ENCODE data around the gene GALNT9. TPM values are rescaled to one million over a fixed set of nuclear protein-coding genes. Genes with fewer than 3 reads are reported as not detected.

Gene GALNT9
- polyA plus RNA-seq, 3 donors: 7.3 to 12.7 (median 9.6) TPM

DNA sequence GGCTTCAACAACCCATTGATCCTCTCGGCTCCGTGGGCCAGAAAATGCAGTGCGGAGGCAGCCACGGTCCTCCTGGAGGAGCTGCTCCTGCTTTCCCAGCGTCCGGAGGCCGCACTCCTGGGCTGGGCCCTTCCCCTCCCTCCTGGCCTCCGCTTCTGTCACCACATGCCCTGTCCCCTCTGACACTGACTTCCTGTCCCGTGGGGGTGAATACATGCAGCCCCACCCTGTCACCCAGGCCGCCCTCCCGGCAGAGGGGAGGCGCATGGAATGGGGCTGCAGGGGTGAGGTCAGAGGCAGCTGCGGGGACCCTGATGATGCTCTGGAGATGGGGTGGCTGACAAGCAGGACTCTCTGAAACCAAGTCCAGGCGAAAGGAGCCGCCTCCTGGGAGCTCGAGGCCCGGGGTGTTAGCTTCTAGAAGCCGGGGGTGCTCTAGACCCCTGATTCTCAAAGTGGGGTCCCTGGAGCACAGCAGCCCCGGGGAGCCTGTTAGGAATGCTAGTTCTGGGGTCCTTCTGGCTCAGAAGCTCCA, 152.9 kb downstream of the GALNT9 start:
- no peak for DNase-seq (ENCODE audit: extremely low read depth in 1 of 11, low read depth in 9 of 11, low spot score in 4 of 11)

DNA sequence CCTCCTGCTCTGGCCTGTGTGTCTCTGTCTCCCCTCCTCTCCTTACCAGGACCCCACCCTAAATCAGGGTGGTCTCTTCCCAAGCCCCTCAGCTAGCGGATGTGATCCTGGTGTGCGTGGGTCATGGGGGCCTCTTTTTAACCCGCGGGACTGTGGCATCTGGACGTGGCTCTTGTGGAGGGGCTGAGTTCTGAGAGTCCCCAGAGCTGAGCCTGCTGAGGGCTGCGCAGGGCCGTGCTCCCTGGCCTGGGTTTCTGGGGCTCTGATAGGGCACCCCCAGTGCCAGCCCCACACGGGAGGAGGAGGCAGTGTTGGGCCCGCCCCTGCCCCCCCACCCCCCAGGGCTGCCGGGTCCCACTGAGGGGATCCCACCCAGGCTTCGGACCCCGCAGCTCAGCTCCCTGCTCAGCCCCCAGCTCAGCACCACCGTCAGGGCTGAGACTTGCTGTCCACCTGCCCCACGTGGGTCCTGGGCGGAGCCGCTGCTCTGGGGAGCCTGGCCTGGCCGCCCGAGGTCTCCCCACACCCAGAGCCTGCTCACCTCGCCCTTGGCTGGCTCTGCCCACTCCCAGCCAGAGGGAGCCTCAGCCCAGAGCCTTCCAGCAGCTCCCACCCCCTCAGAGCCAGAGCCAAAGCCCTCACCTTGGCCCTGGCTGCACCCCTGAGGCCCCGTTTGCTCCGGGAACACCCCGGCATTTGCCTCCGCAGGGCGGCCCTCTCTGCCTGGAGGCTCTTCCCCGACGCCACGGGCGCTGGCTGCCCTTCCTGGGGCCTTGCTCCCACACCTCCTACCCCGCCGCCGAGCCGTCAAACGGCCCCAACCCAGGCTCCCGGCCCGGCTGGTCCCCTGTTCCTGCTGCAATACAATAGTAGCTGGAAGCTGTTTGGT, 153.6 kb downstream of the GALNT9 start:
- DNase-seq (ENCODE audit: extremely low read depth in 1 of 11, low read depth in 9 of 11, low spot score in 4 of 11): no peak

- DNase-seq (ENCODE audit: extremely low read depth in 1 of 11, low read depth in 9 of 11, low spot score in 4 of 11): no peak
Observed at GRCh38 chr12:132174839-132175490, 154.4 kb downstream of the GALNT9 start.

GRCh38 chr12:132174015-132174838, 155.2 kb downstream of the GALNT9 start:
- DNase-seq (ENCODE audit: extremely low read depth in 1 of 11, low read depth in 9 of 11, low spot score in 4 of 11): no peak

GRCh38 chr12:132173135-132174014, 156.0 kb downstream of the GALNT9 start:
- DNase-seq (ENCODE audit: extremely low read depth in 1 of 11, low read depth in 9 of 11, low spot score in 4 of 11): no peak

DNA sequence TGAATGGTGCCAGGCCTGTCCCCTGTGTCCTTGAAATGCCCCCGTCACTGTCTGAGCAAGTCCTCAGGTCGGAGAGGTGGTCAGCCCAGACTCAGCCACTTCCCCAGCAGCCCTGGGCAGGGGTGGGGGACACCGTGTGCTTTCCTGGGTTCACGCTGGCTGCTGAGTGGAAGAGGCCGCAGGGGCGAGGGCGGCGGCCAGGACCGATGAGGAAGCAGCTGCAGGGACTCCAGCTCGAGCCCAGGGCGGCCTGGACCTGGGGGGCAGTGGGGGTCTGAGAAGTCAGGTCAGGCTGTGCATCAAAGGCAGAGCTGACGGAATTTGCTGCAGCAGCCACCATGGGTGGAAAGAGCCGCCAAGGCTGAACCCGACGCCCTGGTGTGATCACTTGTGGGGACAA, 156.8 kb downstream of the GALNT9 start:
- no peak for DNase-seq (ENCODE audit: extremely low read depth in 1 of 11, low read depth in 9 of 11, low spot score in 4 of 11)

DNA sequence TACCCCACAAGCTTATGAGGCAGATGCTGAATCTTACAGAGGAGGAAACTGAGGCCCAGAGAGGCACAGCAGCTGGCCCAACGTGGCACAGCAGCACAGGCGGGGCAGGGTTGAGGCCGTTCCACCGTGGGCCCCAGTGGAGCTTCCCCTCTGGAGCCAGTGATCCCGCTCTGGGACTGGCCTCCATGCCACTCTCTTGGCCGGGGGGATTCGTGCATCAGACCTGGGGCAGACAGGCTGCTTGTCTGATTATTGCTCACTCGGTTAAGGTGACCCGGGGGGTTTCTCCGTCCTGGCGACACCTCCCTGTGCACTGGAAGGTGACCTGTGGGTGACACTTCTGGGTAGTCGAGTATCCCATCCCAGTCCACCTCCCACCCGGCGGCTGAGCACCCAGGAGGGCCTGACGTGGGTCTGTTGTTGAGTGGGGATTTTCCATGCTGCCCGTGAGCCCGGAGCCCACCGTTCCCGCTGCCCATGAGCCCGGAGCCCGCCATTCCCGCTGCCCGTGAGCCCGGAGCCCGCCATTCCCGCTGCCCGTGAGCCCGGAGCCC, 157.3 kb downstream of the GALNT9 start:
- no peak for DNase-seq (ENCODE audit: extremely low read depth in 1 of 11, low read depth in 9 of 11, low spot score in 4 of 11)

DNA sequence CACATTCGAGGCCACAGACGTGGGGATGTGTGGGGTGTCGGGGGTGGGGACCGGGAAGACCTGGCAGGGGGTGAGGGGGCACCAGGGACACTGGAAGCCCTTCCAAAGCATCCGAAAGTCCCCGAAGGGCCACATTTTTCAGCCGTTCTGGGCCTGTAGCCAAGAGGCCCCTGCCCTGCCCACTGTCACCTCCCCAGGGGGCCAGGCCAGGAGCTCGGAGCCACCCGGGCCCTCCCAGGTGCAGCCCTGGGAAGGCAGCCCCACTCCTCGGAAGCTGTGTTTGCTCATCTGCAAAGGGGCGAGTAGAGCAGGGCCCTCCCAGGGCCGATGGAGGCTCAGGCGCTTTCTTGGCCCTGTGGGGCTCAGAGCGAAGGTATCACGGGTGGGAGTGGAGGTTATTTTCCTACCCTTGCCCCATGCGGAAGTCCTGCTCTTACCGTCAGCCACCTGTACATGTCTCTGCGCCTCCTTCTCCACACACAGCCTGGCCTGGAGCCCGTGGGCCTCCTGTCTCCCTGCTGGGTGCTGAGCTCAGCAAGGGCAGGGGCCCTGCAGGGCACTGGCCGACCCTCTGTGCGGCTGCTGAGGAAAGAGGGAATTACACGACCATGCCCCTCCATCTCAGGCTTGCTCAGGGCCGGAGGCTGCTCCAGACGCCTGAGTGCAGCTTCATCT, 158.0 kb downstream of the GALNT9 start:
- DNase-seq (ENCODE audit: extremely low read depth in 1 of 11, low read depth in 9 of 11, low spot score in 4 of 11): no peak

DNA sequence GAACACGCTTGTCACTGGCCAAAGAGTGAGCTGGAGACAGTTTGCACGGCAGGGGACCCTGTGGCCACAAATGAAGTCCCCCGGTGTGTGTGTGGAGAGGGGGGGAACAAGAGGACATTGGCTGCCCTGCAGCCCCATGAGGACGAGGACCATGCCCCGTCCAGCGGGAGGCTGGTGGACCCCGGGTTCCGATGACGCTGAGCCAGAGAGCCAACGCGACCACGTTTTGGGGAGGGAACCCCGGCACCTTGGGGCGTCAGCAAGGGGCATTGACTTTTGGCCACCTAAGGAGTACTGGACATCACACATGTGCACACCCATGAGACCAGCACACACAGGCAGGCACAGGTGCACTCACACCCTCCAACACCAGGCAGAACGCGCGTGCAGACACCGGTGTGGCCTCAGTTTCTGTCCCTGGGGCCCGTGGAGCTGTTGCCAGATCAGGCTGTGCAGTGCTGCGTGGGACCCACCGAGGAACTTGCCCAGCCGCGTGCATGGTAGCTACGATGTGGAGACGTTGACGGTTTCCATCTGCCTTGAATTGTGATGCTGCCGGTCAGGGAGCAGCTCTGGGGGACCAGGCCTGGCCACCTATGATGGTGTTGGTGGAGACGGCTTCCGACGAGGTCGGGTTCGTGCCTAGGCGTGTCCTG, 158.6 kb downstream of the GALNT9 start:
- DNase-seq (ENCODE audit: extremely low read depth in 1 of 11, low read depth in 9 of 11, low spot score in 4 of 11): no peak

DNA sequence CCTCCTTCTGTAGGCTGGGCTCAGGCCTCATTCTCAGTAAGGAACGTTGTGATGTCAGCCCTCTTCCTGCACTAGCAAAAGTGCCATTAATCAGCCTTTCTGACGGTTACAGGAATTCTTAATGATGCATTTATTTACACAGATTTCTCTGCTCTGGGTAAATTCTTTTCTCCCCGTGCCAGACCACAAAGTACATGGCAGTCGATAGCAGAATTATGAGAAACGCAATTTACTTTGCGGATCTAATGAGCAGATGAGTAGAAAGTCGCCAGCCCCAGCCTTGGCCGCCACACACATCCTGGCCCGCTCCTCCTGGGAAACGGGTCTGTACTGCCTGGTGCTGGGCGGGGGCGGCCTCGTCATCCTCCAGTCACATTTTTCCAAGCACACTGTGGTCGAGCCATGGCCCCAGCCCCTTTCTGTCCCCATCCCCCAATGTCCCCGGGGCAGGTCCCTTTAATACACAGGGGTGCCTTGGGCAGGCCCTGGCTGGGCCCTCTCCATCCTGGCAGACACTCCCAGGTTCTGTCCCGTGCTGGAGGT, 159.2 kb downstream of the GALNT9 start:
- DNase-seq (ENCODE audit: extremely low read depth in 1 of 11, low read depth in 9 of 11, low spot score in 4 of 11): no peak

DNA sequence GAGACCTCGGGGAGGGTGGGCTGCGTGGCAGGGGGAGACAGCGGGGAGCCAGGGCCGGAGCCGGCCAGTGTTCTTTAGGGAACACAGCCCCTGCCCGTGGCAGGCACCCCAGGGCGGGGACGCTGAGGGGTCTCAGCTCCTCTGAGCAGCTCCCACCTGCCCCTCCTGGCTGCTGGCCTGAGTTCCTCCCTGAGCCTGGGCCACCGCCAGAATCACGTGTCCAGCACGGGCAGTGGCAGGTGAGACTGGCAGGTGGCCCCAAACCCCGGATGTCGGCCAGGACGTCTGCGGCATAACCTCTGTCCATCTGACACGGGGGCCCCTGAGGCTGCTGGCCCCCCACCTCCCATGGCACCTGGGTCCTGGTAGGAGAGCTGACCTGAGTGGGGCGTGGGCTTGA, 160.0 kb downstream of the GALNT9 start:
- DNase-seq (ENCODE audit: extremely low read depth in 1 of 11, low read depth in 9 of 11, low spot score in 4 of 11): no peak

DNA sequence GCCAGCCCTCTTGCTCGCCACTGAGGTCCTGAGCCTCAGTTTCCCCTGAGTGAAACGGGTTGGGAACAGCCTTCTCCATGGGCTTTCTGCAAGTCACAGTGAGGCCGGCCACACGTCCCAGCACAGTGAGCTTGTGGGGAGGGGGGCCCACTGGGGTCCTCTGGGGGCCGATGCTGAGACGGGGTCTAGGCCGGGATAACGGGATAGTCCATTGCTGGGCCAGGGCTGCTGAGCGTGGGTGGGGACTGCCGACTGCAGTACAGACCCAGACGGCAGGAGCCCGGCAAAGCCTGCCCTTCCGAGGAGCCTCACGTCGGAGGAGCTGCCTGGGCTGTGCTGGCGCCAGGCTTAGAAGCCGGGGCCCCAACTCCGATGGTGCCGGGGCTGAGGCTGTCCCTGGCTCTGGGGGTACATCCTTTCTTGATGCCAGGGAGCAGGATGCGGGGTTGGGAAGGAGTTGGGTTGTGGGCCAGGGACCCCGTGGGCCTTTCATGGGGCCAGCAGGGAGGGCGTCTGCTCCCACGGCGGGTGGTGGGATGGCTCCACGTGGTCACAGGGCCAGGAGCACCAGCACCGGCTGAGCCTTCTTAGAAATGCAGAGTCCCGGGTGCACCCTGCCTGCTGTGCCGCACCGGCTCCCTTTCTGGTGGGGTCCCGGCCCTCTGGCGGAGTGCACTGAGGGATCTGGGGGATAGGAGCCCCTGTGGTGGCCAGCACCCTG, 160.9 kb downstream of the GALNT9 start:
- no peak for DNase-seq (ENCODE audit: extremely low read depth in 1 of 11, low read depth in 9 of 11, low spot score in 4 of 11)

DNA sequence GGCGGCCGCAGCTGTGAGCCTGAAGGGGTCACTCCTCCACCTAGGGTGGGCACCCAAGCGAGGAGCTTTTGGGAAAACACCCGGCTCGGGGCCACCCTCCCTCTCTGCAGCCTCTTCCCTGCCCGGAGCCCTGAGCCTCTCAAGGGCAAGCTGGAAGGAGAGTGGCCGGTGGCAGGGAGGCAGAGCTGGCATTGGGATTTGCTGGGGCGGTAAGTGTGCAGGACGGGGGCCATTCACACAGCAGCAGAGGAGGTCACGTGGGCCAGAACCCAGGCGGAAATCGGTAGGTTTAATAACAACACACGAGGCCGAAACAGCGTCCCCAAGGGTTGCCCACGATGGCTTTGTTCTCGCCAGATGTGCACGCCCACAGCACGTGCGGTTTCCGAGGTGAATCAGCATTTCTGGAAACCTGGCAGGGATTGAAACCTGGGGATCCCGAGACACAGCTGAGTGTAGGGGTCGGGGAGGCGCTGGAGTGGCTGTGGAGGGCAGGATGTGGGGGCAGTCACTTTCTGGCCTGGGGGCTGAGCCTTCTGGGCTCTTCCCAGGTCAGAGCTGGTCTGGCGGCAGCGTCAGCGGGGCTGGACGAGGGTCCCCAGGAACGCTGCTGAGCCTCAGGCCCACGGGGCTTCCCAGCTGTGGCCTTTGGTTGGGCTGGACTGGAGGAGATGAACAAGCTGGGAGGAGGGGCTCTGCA, 161.6 kb downstream of the GALNT9 start:
- DNase-seq (ENCODE audit: extremely low read depth in 1 of 11, low read depth in 9 of 11, low spot score in 4 of 11): no peak

DNA sequence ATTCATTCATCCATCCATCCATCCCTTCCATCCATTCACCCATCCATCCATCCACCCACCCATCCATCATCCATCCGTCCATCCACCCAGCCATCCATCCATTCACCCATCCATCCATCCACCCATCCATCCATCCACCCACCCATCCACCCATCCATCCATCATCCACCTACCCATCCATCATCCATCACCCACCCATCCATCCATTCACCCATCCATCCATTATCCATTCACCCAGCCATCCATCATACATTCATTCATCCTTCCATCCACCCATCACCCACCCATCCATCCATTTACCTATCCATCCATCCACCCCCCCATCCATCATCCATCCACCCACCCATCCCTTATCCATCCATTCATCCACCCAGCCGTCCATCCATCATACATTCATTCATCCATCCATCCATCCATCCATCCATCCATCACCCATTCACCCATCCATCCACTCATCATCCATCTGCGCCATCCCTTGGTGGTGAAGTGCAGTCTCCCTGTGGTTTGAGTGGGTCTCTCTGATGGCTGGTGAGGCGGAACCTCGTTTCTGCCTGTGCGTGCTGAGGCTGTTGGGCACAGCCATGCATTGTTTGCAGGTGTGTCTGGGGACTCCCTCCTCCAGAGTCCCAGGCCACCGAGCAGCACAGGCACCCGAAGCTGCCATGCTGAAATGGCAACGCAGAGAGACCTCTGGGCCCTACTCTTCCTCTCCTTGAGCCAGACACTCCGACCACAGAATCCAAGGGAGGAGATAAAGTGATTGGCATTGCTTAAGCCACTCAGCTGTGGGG, 162.4 kb downstream of the GALNT9 start:
- DNase-seq (ENCODE audit: extremely low read depth in 1 of 11, low read depth in 9 of 11, low spot score in 4 of 11): no peak

- DNase-seq (ENCODE audit: extremely low read depth in 1 of 11, low read depth in 9 of 11, low spot score in 4 of 11): no peak
Observed at GRCh38 chr12:132166093-132166492, 163.3 kb downstream of the GALNT9 start.
